Fibroblast of villous mesenchyme (primary cell): ENCODE results near the gene SKI. TPM values are rescaled to one million over a fixed set of nuclear protein-coding genes. Genes with fewer than 3 reads are reported as not detected.
"Not testable (repeated sequence)": the region's sequence is repeated elsewhere in the genome, so short reads cannot be mapped to it uniquely, and the experiment has no call there.

Source experiments
- DNase-seq: peaks from one replicate; pipeline ENCODE4 v3.0.0-alpha.2; 2010; ENCODE audit warnings: low read depth
- H3K4me3 ChIP-seq: 2 replicates; pipeline ENCODE4 v1.5.1; 2011; ENCODE audit warnings: low read depth, mild to moderate bottlenecking, low read length
- total RNA-seq: library from RNA; depleted of rRNA; stranded (reverse); fragments of >200 nt; gene quantifications from 2 replicates; pipeline ENCODE4 v1.2.3, GENCODE V29; 2012
- TF ChIP-seq, protein P1 (sequence below): IDR thresholded peaks from 2 replicates; pipeline ENCODE4 v1.5.1; 2012; ENCODE audit warnings: low read depth, mild to moderate bottlenecking, low read length; ENCODE audit not compliant: insufficient read depth

The SKI gene
- total RNA-seq, 1 donor, result 26.8 TPM

DNA sequence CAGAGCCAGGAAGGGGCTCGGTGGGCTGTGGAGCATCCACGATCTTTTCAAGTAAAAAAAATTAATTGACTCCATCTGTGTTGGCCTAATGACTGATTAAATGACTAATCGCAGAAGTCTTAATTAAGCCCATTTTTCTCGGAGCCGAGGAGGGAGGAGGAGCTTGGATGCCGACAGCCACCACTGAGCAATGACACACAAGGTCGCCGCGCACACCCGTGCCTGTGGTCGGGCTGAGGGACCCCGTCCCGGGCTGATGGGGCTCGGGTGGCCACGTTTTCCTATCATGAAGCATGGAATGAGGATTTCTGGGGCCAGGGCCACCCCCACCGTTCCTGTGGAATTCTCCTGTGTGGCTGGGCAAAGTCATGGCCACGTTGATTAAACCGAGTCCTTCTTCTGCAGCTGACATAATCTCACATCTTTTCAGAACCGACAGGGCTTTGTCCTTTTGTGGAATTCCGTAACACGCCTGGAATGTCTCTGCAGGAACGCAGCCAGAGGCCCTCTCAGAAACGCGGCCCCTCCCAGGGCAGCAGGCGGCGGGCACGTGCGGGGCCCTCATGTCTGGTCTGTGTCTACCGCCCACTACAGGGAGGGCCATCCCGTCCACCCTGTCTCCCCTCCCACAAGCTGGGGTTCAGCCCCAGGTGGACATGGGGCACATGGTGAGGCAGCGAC lies 102.5 kb downstream of the SKI start:
- peak; percentile 80 for DNase-seq
- no peak overlapping the region for H3K4me3 ChIP-seq
- TF ChIP-seq, protein P1, sequence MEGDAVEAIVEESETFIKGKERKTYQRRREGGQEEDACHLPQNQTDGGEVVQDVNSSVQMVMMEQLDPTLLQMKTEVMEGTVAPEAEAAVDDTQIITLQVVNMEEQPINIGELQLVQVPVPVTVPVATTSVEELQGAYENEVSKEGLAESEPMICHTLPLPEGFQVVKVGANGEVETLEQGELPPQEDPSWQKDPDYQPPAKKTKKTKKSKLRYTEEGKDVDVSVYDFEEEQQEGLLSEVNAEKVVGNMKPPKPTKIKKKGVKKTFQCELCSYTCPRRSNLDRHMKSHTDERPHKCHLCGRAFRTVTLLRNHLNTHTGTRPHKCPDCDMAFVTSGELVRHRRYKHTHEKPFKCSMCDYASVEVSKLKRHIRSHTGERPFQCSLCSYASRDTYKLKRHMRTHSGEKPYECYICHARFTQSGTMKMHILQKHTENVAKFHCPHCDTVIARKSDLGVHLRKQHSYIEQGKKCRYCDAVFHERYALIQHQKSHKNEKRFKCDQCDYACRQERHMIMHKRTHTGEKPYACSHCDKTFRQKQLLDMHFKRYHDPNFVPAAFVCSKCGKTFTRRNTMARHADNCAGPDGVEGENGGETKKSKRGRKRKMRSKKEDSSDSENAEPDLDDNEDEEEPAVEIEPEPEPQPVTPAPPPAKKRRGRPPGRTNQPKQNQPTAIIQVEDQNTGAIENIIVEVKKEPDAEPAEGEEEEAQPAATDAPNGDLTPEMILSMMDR, result peak; percentile 8

- TF ChIP-seq, protein P1, result no peak
- no peak overlapping the region for H3K4me3 ChIP-seq
- no peak for DNase-seq
Observed at GRCh38 chr1:2331200-2331544, 103.1 kb downstream of the SKI start.

- not testable (repeated sequence) for DNase-seq, H3K4me3 ChIP-seq
Observed at GRCh38 chr1:2331580-2331979, 103.5 kb downstream of the SKI start.

GRCh38 chr1:2334366-2334765 lies 106.2 kb downstream of the SKI start:
- TF ChIP-seq, protein P1, result no peak
- H3K4me3 ChIP-seq, result no peak overlapping the region
- DNase-seq, result no peak

GRCh38 chr1:2334883-2335534 lies 106.9 kb downstream of the SKI start:
- H3K4me3 ChIP-seq, result no peak overlapping the region
- TF ChIP-seq, protein P1, result no peak
- no peak for DNase-seq

DNA sequence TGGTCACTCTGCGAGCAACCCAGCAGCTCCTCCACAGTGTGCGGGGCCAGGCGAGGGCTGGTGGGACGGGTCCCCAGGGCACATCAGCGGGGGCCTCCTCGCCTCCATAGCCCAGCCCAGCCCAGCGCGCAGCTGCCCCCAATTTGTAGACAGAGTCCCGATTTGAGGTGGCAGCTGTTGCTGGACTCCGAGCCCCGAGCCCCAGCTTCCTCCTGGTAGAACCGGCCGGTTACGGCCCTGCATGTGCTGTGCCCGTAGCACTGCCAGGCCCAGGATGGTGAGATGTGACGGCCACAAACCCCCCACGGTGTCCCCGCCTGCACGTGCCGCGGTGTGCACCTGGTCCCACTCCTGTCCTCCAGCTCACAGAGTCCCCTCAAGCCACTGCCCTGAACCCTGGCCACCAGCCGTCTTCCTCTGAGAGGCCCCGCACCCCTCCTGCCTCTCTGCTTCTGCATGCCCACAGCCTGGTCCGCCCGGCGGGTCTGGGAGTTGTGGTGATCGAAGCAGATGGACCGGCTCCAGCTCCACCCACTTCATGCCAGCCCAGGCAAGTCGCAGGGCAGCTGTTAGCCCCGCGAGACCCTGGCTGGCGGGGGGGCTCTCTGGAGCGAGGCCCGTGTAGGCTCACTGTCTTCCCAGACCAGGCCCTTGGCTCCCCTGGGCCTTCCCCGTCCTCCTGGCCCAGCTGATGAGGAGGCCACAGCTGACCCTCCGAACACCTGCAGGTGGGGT lies 107.8 kb downstream of the SKI start:
- no peak for DNase-seq
- H3K4me3 ChIP-seq, result no peak overlapping the region

GRCh38 chr1:2336499-2336898 lies 108.4 kb downstream of the SKI start:
- no peak overlapping the region for H3K4me3 ChIP-seq
- TF ChIP-seq, protein P1, result no peak
- no peak for DNase-seq

More for the DNA sequence above, 107.8 kb downstream of the SKI start:
- TF ChIP-seq, protein P1, result no peak
